Measurements from ENCODE around the gene TSSK6.

Gene TSSK6

GRCh38 chr19:19526581-19527370, 11.4 kb upstream of the TSSK6 start:
- H3K9me3 ChIP-seq (ENCODE audit: control extremely low read depth in 1 of 5, control insufficient read depth in 4 of 5, insufficient read depth in 2 of 5, low read depth in 1 of 5, low read length in 4 of 5), result no peaks in the 10 kb centered on the region
- DNase-seq, result no peak
- peaks cover 0 to 39% (median 8%) of the 10 kb centered on the region in 4 experiments for H3K4me1 ChIP-seq (ENCODE audit: control extremely low read depth in 1 of 4, control insufficient read depth in 4 of 4, insufficient read depth in 4 of 4, low read length in 3 of 4)
- H3K27ac ChIP-seq (ENCODE audit: insufficient read depth in 1 of 2, low read depth in 1 of 2, low read length in 2 of 2, poor library complexity in 1 of 2, severe bottlenecking in 2 of 2), result peak overlapping the region in 1 of 2 experiments; percentile 14
- ChIA-PET CTCF (no interaction called here), POLR2A (no interaction called here)
- peaks cover 3 to 48% (median 29%) of the 10 kb centered on the region in 4 experiments for H3K36me3 ChIP-seq (ENCODE audit: control insufficient read depth in 4 of 4, insufficient read depth in 4 of 4, low read length in 3 of 4)
- no peaks in the 10 kb centered on the region for H3K27me3 ChIP-seq (replicated peaks in 2 of 5; ENCODE audit: control insufficient read depth in 4 of 5, insufficient read depth in 5 of 5, low read length in 4 of 5)
- WGBS (ENCODE audit: insufficient coverage), result 86% methylated on average over 18 of the region's 28 CpGs
- no peak overlapping the region for H3K4me3 ChIP-seq (ENCODE audit: control insufficient read depth in 1 of 7, extremely low read depth in 1 of 7, insufficient read depth in 4 of 7, low read depth in 2 of 7, low read length in 6 of 7)

GRCh38 chr19:19525611-19526380, 10.4 kb upstream of the TSSK6 start:
- no peak for DNase-seq
- Histone ChIP-seq H3K27me3 (replicated peaks in 2 of 5; ENCODE audit: control insufficient read depth in 4 of 5, insufficient read depth in 5 of 5, low read length in 4 of 5) (no peaks in the 10 kb centered on the region), H3K27ac (ENCODE audit: insufficient read depth in 1 of 2, low read depth in 1 of 2, low read length in 2 of 2, poor library complexity in 1 of 2, severe bottlenecking in 2 of 2) (peak overlapping the region in 1 of 2 experiments; percentile 14), H3K36me3 (ENCODE audit: control insufficient read depth in 4 of 4, insufficient read depth in 4 of 4, low read length in 3 of 4) (peaks cover 3 to 51% (median 31%) of the 10 kb centered on the region in 4 experiments), H3K4me1 (ENCODE audit: control extremely low read depth in 1 of 4, control insufficient read depth in 4 of 4, insufficient read depth in 4 of 4, low read length in 3 of 4) (peaks cover 0 to 39% (median 8%) of the 10 kb centered on the region in 4 experiments), H3K9me3 (ENCODE audit: control extremely low read depth in 1 of 5, control insufficient read depth in 4 of 5, insufficient read depth in 2 of 5, low read depth in 1 of 5, low read length in 4 of 5) (no peaks in the 10 kb centered on the region), H3K4me3 (ENCODE audit: control insufficient read depth in 1 of 7, extremely low read depth in 1 of 7, insufficient read depth in 4 of 7, low read depth in 2 of 7, low read length in 6 of 7) (no peak overlapping the region)
- ChIA-PET CTCF (no interaction called here), POLR2A (interaction anchor here (0.5 kb wide), 1 partner anchor 322 kb away, joined by 3 read pairs; no protein-coding TSS in a partner anchor)
- WGBS (ENCODE audit: insufficient coverage), result 95% methylated on average over 23 of the region's 23 CpGs

- POLR2A ChIA-PET, result no interaction called here
- CTCF ChIA-PET, result interaction anchor here (1.2 to 3.2 kb wide), 2 partner anchors 8 to 12 kb away, joined by 3 to 11 read pairs; no protein-coding TSS in a partner anchor
- no peak overlapping the region for H3K27ac ChIP-seq (ENCODE audit: insufficient read depth in 1 of 2, low read depth in 1 of 2, low read length in 2 of 2, poor library complexity in 1 of 2, severe bottlenecking in 2 of 2)
- peaks cover 0 to 39% (median 8%) of the 10 kb centered on the region in 4 experiments for H3K4me1 ChIP-seq (ENCODE audit: control extremely low read depth in 1 of 4, control insufficient read depth in 4 of 4, insufficient read depth in 4 of 4, low read length in 3 of 4)
- no peak for DNase-seq
- peaks cover 3 to 56% (median 39%) of the 10 kb centered on the region in 4 experiments for H3K36me3 ChIP-seq (ENCODE audit: control insufficient read depth in 4 of 4, insufficient read depth in 4 of 4, low read length in 3 of 4)
- H3K27me3 ChIP-seq (replicated peaks in 2 of 5; ENCODE audit: control insufficient read depth in 4 of 5, insufficient read depth in 5 of 5, low read length in 4 of 5), result no peaks in the 10 kb centered on the region
- H3K9me3 ChIP-seq (ENCODE audit: control extremely low read depth in 1 of 5, control insufficient read depth in 4 of 5, insufficient read depth in 2 of 5, low read depth in 1 of 5, low read length in 4 of 5), result no peaks in the 10 kb centered on the region
- 82% methylated on average over 5 of the region's 7 CpGs for WGBS (ENCODE audit: insufficient coverage)
- peak overlapping the region in 1 of 7 experiments; percentile 3 for H3K4me3 ChIP-seq (ENCODE audit: control insufficient read depth in 1 of 7, extremely low read depth in 1 of 7, insufficient read depth in 4 of 7, low read depth in 2 of 7, low read length in 6 of 7)
These were observed 8.7 kb upstream of the TSSK6 start for GRCh38 chr19:19524053-19524452.

- no peak overlapping the region for H3K27ac ChIP-seq (ENCODE audit: insufficient read depth in 1 of 2, low read depth in 1 of 2, low read length in 2 of 2, poor library complexity in 1 of 2, severe bottlenecking in 2 of 2)
- no peak overlapping the region for H3K4me3 ChIP-seq (ENCODE audit: control insufficient read depth in 1 of 7, extremely low read depth in 1 of 7, insufficient read depth in 4 of 7, low read depth in 2 of 7, low read length in 6 of 7)
- ChIA-PET CTCF (interaction anchor here (3.2 kb wide), 1 partner anchor 9 kb away, joined by 11 read pairs; no protein-coding TSS in a partner anchor), POLR2A (no interaction called here)
- no peak for DNase-seq
- H3K9me3 ChIP-seq (ENCODE audit: control extremely low read depth in 1 of 5, control insufficient read depth in 4 of 5, insufficient read depth in 2 of 5, low read depth in 1 of 5, low read length in 4 of 5), result no peaks in the 10 kb centered on the region
- peaks cover 3 to 48% (median 35%) of the 10 kb centered on the region in 4 experiments for H3K36me3 ChIP-seq (ENCODE audit: control insufficient read depth in 4 of 4, insufficient read depth in 4 of 4, low read length in 3 of 4)
- H3K4me1 ChIP-seq (ENCODE audit: control extremely low read depth in 1 of 4, control insufficient read depth in 4 of 4, insufficient read depth in 4 of 4, low read length in 3 of 4), result peaks cover 0 to 39% (median 8%) of the 10 kb centered on the region in 4 experiments
- WGBS (ENCODE audit: insufficient coverage), result 100% methylated on average over 3 of the region's 3 CpGs
- H3K27me3 ChIP-seq (replicated peaks in 2 of 5; ENCODE audit: control insufficient read depth in 4 of 5, insufficient read depth in 5 of 5, low read length in 4 of 5), result no peaks in the 10 kb centered on the region
These were observed 7.8 kb upstream of the TSSK6 start for GRCh38 chr19:19523177-19523576.

GRCh38 chr19:19520989-19521388, 5.6 kb upstream of the TSSK6 start:
- no peak overlapping the region for H3K27ac ChIP-seq (ENCODE audit: insufficient read depth in 1 of 2, low read depth in 1 of 2, low read length in 2 of 2, poor library complexity in 1 of 2, severe bottlenecking in 2 of 2)
- no peaks in the 10 kb centered on the region for H3K9me3 ChIP-seq (ENCODE audit: control extremely low read depth in 1 of 5, control insufficient read depth in 4 of 5, insufficient read depth in 2 of 5, low read depth in 1 of 5, low read length in 4 of 5)
- H3K36me3 ChIP-seq (ENCODE audit: control insufficient read depth in 4 of 4, insufficient read depth in 4 of 4, low read length in 3 of 4), result peaks cover 3 to 35% (median 26%) of the 10 kb centered on the region in 4 experiments
- H3K4me3 ChIP-seq (ENCODE audit: control insufficient read depth in 1 of 7, extremely low read depth in 1 of 7, insufficient read depth in 4 of 7, low read depth in 2 of 7, low read length in 6 of 7), result no peak overlapping the region
- H3K27me3 ChIP-seq (replicated peaks in 2 of 5; ENCODE audit: control insufficient read depth in 4 of 5, insufficient read depth in 5 of 5, low read length in 4 of 5), result no peaks in the 10 kb centered on the region
- H3K4me1 ChIP-seq (ENCODE audit: control extremely low read depth in 1 of 4, control insufficient read depth in 4 of 4, insufficient read depth in 4 of 4, low read length in 3 of 4), result peaks cover 0 to 36% (median 13%) of the 10 kb centered on the region in 4 experiments
- POLR2A ChIA-PET, result no interaction called here
- WGBS (ENCODE audit: insufficient coverage), result 25% methylated on average over 1 of the region's 6 CpGs
- CTCF ChIA-PET, result interaction anchor here (3.2 kb wide), 1 partner anchor 11 kb away, joined by 11 read pairs; no protein-coding TSS in a partner anchor
- no peak for DNase-seq

- 97% methylated on average over 8 of the region's 10 CpGs for WGBS (ENCODE audit: insufficient coverage)
- DNase-seq, result no peak
- peaks cover 0 to 21% (median 15%) of the 10 kb centered on the region in 4 experiments for H3K36me3 ChIP-seq (ENCODE audit: control insufficient read depth in 4 of 4, insufficient read depth in 4 of 4, low read length in 3 of 4)
- CTCF ChIA-PET, result interaction anchor here (1.0 kb wide), 1 partner anchor 12 kb away, joined by 5 read pairs; the partner anchor contains the start of gene YJEFN3
- peaks cover 0 to 3% (median 0%) of the 10 kb centered on the region in 5 experiments for H3K9me3 ChIP-seq (ENCODE audit: control extremely low read depth in 1 of 5, control insufficient read depth in 4 of 5, insufficient read depth in 2 of 5, low read depth in 1 of 5, low read length in 4 of 5)
- peaks cover 0 to 25% (median 18%) of the 10 kb centered on the region in 4 experiments for H3K4me1 ChIP-seq (ENCODE audit: control extremely low read depth in 1 of 4, control insufficient read depth in 4 of 4, insufficient read depth in 4 of 4, low read length in 3 of 4)
- POLR2A ChIA-PET, result no interaction called here
- H3K27ac ChIP-seq (ENCODE audit: insufficient read depth in 1 of 2, low read depth in 1 of 2, low read length in 2 of 2, poor library complexity in 1 of 2, severe bottlenecking in 2 of 2), result no peak overlapping the region
- H3K27me3 ChIP-seq (replicated peaks in 2 of 5; ENCODE audit: control insufficient read depth in 4 of 5, insufficient read depth in 5 of 5, low read length in 4 of 5), result no peaks in the 10 kb centered on the region
- H3K4me3 ChIP-seq (ENCODE audit: control insufficient read depth in 1 of 7, extremely low read depth in 1 of 7, insufficient read depth in 4 of 7, low read depth in 2 of 7, low read length in 6 of 7), result peak overlapping the region in 3 of 7 experiments; percentile 93 to 96 (median 95)
These were observed 1.9 kb upstream of the TSSK6 start for GRCh38 chr19:19517235-19517619.

Measured in common myeloid progenitor, CD34-positive (primary cell).